Lower lobe of right lung (tissue), 2 donors: ENCODE data around the gene MIDN. TPM values are rescaled to one million over a fixed set of nuclear protein-coding genes. Genes with fewer than 3 reads are reported as not detected.
"Not testable (repeated sequence)": the region's sequence is repeated elsewhere in the genome, so short reads cannot be mapped to it uniquely, and the experiment has no call there.

ENCODE experiments used
- ATAC-seq, 2 donors: fragments of 200-7000 bp; cut with Tn5 transposase; one replicate each; pipeline ENCODE4 v1.9.1; 2020 to 2022; ENCODE audit warnings: mild to moderate bottlenecking in 2 of 2, moderate library complexity in 2 of 2
- DNase-seq: peaks from one replicate; pipeline ENCODE4 v3.0.0-alpha.2; 2020
- H3K27ac ChIP-seq: fragments of 200-600 bp; one replicate; pipeline ENCODE4 v1.8.0; 2022
- H3K27me3 ChIP-seq: fragments of 200-600 bp; one replicate; pipeline ENCODE4 v1.8.0; 2022; ENCODE audit warnings: low read depth
- H3K36me3 ChIP-seq: fragments of 200-600 bp; one replicate; pipeline ENCODE4 v1.8.0; 2022; ENCODE audit warnings: mild to moderate bottlenecking
- H3K4me1 ChIP-seq: fragments of 200-600 bp; one replicate; pipeline ENCODE4 v1.8.0; 2022
- H3K4me3 ChIP-seq: fragments of 200-600 bp; one replicate; pipeline ENCODE4 v1.8.0; 2022; ENCODE audit warnings: mild to moderate bottlenecking
- H3K9me3 ChIP-seq: fragments of 200-600 bp; one replicate; pipeline ENCODE4 v1.8.0; 2022
- CTCF ChIP-seq: fragments of 200-600 bp; IDR thresholded peaks from one replicate; pipeline ENCODE4 v1.8.0; 2022; ENCODE audit warnings: antibody characterized with exemption, mild to moderate bottlenecking
- intact Hi-C: fragments of 100-400 bp; cut with DNase I; formaldehyde crosslinking; loops from one replicate; pipeline ENCODE4 v1.11.0; 2022
- long read RNA-seq: library from polyadenylated mRNA; unstranded; transcript quantifications from one replicate; pipeline ENCODE4 v2.0.0, GENCODE V29; 2021
- total RNA-seq: library from RNA; stranded (reverse); fragmentation: NEBNext Ultra II Directional; extraction: Animal tissue kit (Norgen Biotek cat#: 25700); gene quantifications from one replicate; pipeline ENCODE4 v1.2.1, GENCODE V29; 2021
- donor health status: DM: no; HTN: yes; CAD: no; lungs with severe emphysema.

MIDN gene
- 76.3 TPM for total RNA-seq
- long read RNA-seq, partial matches to known transcripts, result 5 of 20 reads
- long read RNA-seq, other reads (novel, unspliced or antisense), result 13 of 20 reads

DNA sequence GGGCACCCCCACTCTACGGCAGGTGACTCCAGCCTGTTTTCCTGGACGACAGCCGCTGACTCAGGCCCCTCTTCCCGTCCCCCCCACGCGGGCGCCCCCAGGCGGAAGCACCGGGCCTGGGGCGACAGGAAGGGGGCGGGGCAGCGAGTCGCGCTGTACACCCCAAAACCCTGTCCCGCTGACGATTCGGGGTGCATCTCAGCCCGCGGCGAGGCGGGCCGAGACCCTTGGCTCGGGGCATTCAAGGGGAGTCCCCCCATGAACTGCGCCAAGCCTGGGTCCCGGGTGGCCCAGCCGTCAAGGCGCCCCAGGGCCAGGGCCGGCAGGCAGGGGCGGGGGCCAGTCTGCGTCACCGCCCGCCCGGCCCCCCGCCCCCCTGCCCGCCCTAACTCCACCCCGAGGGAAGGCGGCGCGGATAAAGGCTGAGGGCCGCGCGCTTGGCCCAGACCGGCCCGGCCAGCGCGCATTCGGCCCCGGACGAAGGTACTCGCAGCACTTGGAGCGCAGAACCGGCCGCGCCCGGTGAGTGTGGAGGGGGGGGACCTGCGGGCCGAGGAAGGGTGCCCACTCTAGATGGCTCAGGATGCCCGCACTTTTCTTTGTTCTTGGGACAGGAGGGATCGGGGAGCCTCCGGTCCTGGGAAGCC is at the start of gene MIDN:
Gene MIDN, plus strand, starts transcription at position 445 of the 647 bp plus-strand sequence. CDS start 1,714 bp downstream, outside the sequence.
- H3K9me3 ChIP-seq, result no peaks in the 10 kb centered on the region
- peaks cover 12% of the 10 kb centered on the region for H3K36me3 ChIP-seq
- peak; percentile 46 for TF ChIP-seq CTCF
- peak within 1 kb of the TSS; percentile 98 for H3K27ac ChIP-seq
- intact Hi-C loops, result no loop called here
- peaks cover 51% of the 10 kb centered on the region for H3K4me1 ChIP-seq
- H3K4me3 ChIP-seq, result peak within 1 kb of the TSS; percentile 77
- DNase-seq (peak; percentile 92), ATAC-seq (peak; percentile 52 to 55)
- H3K27me3 ChIP-seq, result no peaks in the 10 kb centered on the region

DNA sequence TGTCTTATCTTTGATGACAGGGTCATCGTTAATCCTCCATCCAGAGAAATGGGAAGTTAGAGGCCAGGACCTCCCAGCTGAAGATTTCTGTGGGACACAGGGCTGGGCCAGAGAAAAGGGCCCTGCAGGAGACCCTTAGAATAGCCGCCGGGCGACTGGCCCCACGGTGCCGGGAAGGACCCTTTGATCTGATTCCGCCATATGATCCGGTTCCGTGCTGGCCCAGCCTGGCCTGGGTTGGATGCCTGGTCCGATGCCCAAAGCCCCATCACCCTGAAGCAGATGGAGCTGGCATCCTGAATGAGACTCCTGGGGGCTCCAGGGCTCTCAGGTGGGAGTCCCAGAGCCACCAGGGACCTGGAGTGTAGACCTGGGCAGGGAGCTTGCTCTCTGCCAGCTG is 48.9 kb upstream of the MIDN start:
- TF ChIP-seq CTCF, result no peak
- H3K27me3 ChIP-seq, result no peaks in the 10 kb centered on the region
- peaks cover 11% of the 10 kb centered on the region for H3K4me1 ChIP-seq
- intact Hi-C loops, result no loop called here
- no peak overlapping the region for H3K4me3 ChIP-seq
- DNase-seq, result no peak
- H3K27ac ChIP-seq, result no peak overlapping the region
- H3K36me3 ChIP-seq, result no peaks in the 10 kb centered on the region
- no peaks in the 10 kb centered on the region for H3K9me3 ChIP-seq
- ATAC-seq, result no peak

GRCh38 chr19:1200614-1201013 is 47.8 kb upstream of the MIDN start:
- H3K4me3 ChIP-seq, H3K27ac ChIP-seq, H3K36me3 ChIP-seq, intact Hi-C loops, H3K9me3 ChIP-seq, ATAC-seq, DNase-seq, H3K27me3 ChIP-seq: not testable (repeated sequence)
- peaks cover 19% of the 10 kb centered on the region for H3K4me1 ChIP-seq

DNA sequence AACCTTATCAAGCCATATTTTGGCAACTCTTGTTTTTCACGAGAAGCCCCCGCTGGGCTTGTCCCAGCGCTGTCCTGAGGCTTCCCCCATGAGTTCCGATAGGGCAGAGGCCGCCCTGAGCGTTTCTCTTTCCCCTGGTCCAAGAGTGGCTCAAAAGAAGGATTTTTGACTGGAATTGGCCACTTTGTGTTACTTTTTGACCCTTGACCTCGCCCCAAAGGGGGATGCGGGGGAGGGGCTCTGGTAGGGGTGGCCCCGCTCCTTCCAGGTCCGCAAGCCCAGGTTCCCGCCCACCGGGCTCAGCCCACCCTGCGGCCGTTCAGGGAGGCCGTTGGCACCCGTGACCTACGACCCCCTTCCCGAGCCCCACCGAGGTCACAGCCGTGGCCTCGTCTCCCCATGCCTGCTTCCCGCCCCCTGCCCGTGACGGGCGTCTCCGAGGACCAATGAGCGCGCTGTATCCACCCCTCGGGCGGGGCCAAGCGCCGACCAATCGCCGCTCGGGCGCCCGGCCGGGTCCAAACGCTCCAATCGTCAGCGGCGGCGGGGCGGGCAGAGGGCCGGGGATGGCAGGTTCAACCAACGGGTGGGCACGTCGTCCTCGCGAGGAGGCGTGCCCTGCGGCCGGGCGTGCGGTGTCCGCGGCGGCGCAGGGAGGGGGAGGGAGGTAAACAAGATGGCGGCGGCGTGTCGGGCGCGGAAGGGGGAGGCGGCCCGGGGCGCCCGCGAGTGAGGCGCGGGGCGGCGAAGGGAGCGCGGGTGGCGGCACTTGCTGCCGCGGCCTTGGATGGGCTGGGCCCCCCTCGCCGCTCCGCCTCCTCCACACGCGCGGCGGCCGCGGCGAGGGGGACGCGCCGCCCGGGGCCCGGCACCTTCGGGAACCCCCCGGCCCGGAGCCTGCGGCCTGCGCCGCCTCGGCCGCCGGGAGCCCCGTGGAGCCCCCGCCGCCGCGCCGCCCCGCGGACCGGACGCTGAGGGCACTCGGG is 43.0 kb upstream of the MIDN start, which contains the start of gene STK11:
Gene STK11, plus strand, starts transcription at position 665 of the 986 bp plus-strand sequence. CDS start 1,136 bp downstream, outside the sequence.
- Histone ChIP-seq H3K4me1 (peaks cover 59% of the 10 kb centered on the region), H3K36me3 (peaks cover 8% of the 10 kb centered on the region), H3K4me3 (peak within 1 kb of the TSS; percentile 80), H3K9me3 (no peaks in the 10 kb centered on the region), H3K27ac (peak within 1 kb of the TSS; percentile 79), H3K27me3 (no peaks in the 10 kb centered on the region)
- intact Hi-C loops, result no loop called here
- ATAC-seq, result peak; percentile 97
- peak; percentile 99 for DNase-seq
- TF ChIP-seq CTCF, result no peak

DNA sequence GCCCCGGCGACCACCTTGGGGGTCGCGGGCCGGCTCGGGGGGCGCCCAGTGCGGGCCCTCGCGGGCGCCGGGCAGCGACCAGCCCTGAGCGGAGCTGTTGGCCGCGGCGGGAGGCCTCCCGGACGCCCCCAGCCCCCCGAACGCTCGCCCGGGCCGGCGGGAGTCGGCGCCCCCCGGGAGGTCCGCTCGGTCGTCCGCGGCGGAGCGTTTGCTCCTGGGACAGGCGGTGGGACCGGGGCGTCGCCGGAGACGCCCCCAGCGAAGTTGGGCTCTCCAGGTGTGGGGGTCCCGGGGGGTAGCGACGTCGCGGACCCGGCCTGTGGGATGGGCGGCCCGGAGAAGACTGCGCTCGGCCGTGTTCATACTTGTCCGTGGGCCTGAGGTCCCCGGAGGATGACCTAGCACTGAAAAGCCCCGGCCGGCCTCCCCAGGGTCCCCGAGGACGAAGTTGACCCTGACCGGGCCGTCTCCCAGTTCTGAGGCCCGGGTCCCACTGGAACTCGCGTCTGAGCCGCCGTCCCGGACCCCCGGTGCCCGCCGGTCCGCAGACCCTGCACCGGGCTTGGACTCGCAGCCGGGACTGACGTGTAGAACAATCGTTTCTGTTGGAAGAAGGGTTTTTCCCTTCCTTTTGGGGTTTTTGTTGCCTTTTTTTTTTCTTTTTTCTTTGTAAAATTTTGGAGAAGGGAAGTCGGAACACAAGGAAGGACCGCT is 42.1 kb upstream of the MIDN start:
- no peaks in the 10 kb centered on the region for H3K9me3 ChIP-seq
- no peaks in the 10 kb centered on the region for H3K27me3 ChIP-seq
- peaks cover 10% of the 10 kb centered on the region for H3K36me3 ChIP-seq
- no peak for ATAC-seq
- H3K4me1 ChIP-seq, result peaks cover 66% of the 10 kb centered on the region
- no peak for TF ChIP-seq CTCF
- intact Hi-C loops, result no loop called here
- H3K27ac ChIP-seq, result peak overlapping the region; percentile 71
- DNase-seq, result no peak
- peak overlapping the region; percentile 80 for H3K4me3 ChIP-seq
